ENCODE results near the gene CTIF.

Gene CTIF

GRCh38 chr18:48607056-48607984, 68.5 kb downstream of the CTIF start:
- no peak for DNase-seq

- no peak for DNase-seq
Measured at GRCh38 chr18:48608581-48608980, 69.8 kb downstream of the CTIF start.

GRCh38 chr18:48609114-48609513, 70.3 kb downstream of the CTIF start:
- no peak for DNase-seq

- DNase-seq = no peak
Measured at GRCh38 chr18:48609820-48610815, 71.3 kb downstream of the CTIF start.

GRCh38 chr18:48611203-48611602, 72.4 kb downstream of the CTIF start:
- no peak for DNase-seq

GRCh38 chr18:48611785-48612480, 73.1 kb downstream of the CTIF start:
- no peak for DNase-seq

- no peak for DNase-seq
Measured at GRCh38 chr18:48612511-48612910, 73.7 kb downstream of the CTIF start.

GRCh38 chr18:48612917-48613316, 74.1 kb downstream of the CTIF start:
- no peak for DNase-seq

GRCh38 chr18:48613589-48614404, 75.0 kb downstream of the CTIF start:
- no peak for DNase-seq

GRCh38 chr18:48615566-48616401, 77.0 kb downstream of the CTIF start:
- DNase-seq = no peak

- no peak for DNase-seq
Measured at GRCh38 chr18:48616484-48617255, 77.8 kb downstream of the CTIF start.

- no peak for DNase-seq
Measured at GRCh38 chr18:48617844-48618497, 79.1 kb downstream of the CTIF start.

GRCh38 chr18:48619016-48619415, 80.2 kb downstream of the CTIF start:
- no peak for DNase-seq

GRCh38 chr18:48619501-48619900, 80.7 kb downstream of the CTIF start:
- DNase-seq = no peak

GRCh38 chr18:48620071-48620470, 81.2 kb downstream of the CTIF start:
- no peak for DNase-seq

GRCh38 chr18:48621240-48621639, 82.4 kb downstream of the CTIF start:
- no peak for DNase-seq

GRCh38 chr18:48621815-48622555, 83.2 kb downstream of the CTIF start:
- no peak for DNase-seq

GRCh38 chr18:48622911-48623431, 84.1 kb downstream of the CTIF start:
- DNase-seq = no peak

Data from Kasumi-1 (cell line).